Epithelial cell of proximal tubule (primary cell): ENCODE measurements around the gene CFAP46. TPM values are rescaled to one million over a fixed set of nuclear protein-coding genes. Genes with fewer than 3 reads are reported as not detected.
"Not testable (repeated sequence)": the region's sequence is repeated elsewhere in the genome, so short reads cannot be mapped to it uniquely, and the experiment has no call there.

Experiments
- DNase-seq: peaks from one replicate; pipeline ENCODE4 v3.0.0-alpha.2; 2011; ENCODE audit warnings: low read depth
- H3K4me3 ChIP-seq: 2 replicates; pipeline ENCODE4 v1.5.1; 2011; ENCODE audit warnings: low read depth, mild to moderate bottlenecking, low read length
- total RNA-seq: library from RNA; depleted of rRNA; stranded (reverse); fragments of >200 nt; gene quantifications from 2 replicates; pipeline ENCODE4 v1.2.3, GENCODE V29; 2015
- TF ChIP-seq, protein P1 (sequence below): conservative IDR thresholded peaks from 2 replicates; pipeline ENCODE4 v1.5.1; 2012; ENCODE audit warnings: low read depth, mild to moderate bottlenecking, low read length

CFAP46 gene
- total RNA-seq, 1 donor from 2014 or later, result 2.2 TPM

DNA sequence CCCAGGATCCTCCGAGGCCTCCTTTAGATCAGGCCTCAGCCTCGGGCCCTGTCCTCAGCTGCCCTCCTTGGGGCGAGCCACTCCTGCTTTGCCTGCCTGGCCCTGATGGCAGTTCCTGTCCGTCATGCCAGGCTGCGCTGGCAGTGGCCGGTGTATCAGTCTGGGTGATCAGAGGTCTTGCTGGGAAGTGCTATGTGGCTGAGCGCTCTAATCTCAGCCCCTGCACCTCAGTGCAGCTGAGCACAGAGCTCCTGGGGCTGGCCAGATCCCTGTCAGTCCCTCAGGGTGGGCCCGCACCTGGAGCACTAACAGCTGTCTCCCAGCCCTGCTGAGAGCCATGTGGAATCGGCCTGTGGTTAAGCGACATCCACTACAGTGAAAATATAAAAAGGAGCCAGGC lies 14.8 kb upstream of the CFAP46 start:
- no peak overlapping the region for H3K4me3 ChIP-seq
- no peak for DNase-seq
- TF ChIP-seq, protein P1, sequence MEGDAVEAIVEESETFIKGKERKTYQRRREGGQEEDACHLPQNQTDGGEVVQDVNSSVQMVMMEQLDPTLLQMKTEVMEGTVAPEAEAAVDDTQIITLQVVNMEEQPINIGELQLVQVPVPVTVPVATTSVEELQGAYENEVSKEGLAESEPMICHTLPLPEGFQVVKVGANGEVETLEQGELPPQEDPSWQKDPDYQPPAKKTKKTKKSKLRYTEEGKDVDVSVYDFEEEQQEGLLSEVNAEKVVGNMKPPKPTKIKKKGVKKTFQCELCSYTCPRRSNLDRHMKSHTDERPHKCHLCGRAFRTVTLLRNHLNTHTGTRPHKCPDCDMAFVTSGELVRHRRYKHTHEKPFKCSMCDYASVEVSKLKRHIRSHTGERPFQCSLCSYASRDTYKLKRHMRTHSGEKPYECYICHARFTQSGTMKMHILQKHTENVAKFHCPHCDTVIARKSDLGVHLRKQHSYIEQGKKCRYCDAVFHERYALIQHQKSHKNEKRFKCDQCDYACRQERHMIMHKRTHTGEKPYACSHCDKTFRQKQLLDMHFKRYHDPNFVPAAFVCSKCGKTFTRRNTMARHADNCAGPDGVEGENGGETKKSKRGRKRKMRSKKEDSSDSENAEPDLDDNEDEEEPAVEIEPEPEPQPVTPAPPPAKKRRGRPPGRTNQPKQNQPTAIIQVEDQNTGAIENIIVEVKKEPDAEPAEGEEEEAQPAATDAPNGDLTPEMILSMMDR, result no peak

- H3K4me3 ChIP-seq, DNase-seq: not testable (repeated sequence)
Measured at GRCh38 chr10:132956259-132956658, 13.9 kb upstream of the CFAP46 start.

DNA sequence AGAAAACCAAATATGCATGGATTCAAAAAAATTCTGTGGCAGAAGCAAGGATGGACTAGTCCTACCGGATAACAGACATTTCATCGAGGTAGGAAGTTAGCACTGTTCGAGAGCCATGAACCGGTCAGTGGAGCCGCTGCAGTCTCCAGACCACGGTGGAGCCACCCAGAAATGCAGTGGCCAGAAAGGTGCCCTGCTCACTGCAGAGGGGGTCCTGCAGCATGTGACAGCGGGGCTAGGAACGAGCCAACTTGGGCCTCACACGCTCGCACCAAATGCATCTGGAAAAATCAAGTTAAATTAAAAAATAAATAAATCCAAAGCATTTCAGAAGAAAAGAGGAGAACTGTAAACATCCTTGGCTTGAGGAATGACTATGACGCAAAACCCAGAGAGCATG lies 13.1 kb upstream of the CFAP46 start:
- TF ChIP-seq, protein P1, result no peak
- H3K4me3 ChIP-seq, result no peak overlapping the region
- DNase-seq, result no peak

DNA sequence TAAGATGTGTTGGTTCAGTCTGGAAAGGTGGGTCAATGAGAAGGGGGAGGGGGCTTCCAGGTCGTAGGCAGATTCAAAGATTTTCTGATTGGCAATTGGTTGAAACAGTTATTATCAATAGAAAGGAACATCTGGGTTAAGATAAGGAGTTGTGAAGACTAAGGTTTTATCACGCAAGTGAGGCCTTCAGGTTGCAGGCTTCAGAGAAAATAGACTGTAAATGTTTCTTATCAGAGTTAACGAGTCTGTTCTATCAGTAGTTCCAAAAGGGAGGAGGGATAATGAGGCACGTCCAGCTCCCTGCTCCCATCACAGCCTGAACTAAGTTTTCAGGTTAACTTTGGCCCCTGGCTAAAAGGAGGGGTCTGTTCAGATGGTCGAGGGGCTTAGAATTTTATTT lies 11.1 kb upstream of the CFAP46 start:
- no peak overlapping the region for H3K4me3 ChIP-seq
- DNase-seq, result no peak
- TF ChIP-seq, protein P1, result no peak

DNA sequence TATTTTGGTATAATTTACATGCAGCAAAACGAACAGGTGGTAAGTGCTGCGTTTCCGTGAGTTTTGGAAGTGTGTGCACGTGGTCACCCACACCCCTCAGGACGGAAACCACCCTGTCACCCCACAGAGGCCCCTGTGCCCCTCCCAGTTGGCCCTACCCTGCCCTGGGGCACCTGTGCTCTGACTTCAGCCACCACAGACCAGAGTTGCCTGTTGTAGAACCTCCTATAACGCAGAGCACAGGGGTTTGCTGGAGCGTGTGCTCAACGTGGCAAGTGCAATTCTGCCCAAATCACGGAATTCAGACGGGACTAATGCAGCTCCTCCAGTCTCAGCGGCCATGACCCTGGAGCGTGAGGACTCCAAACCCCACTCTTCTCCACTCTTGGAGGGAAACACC lies 9.6 kb upstream of the CFAP46 start:
- no peak overlapping the region for H3K4me3 ChIP-seq
- TF ChIP-seq, protein P1, result no peak
- no peak for DNase-seq

- TF ChIP-seq, protein P1, result no peak
- H3K4me3 ChIP-seq, result no peak overlapping the region
- DNase-seq, result no peak
Measured at GRCh38 chr10:132948351-132948750, 6.0 kb upstream of the CFAP46 start.

- TF ChIP-seq, protein P1, result no peak
- DNase-seq, result no peak
- no peak overlapping the region for H3K4me3 ChIP-seq
Measured at GRCh38 chr10:132947843-132948242, 5.5 kb upstream of the CFAP46 start.
